Thoracic aorta (tissue), 2 donors: ENCODE data around the gene ZMIZ1. TPM values are rescaled to one million over a fixed set of nuclear protein-coding genes. Genes with fewer than 3 reads are reported as not detected.

Experiments
- ATAC-seq: fragments of 150-250 bp; one replicate; pipeline ENCODE4 v1.8.0; 2017; ENCODE audit warnings: low read depth; ENCODE audit not compliant: insufficient number of reproducible peaks, low FRiP score
- DNase-seq: peaks from one replicate; pipeline ENCODE4 v3.0.0-alpha.2; 2020; ENCODE audit warnings: low spot score
- H3K27ac ChIP-seq, 2 donors: fragments of 200-600 bp; sonication (generic); 1 replicate in 1 of 2; 2 replicates in 1 of 2; pipeline ENCODE4 v1.5.1; 2016; ENCODE audit warnings: mild to moderate bottlenecking in 2 of 2, moderate library complexity in 2 of 2
- H3K27me3 ChIP-seq: fragments of 200-600 bp; sonication (generic); replicated peaks from 2 replicates; pipeline ENCODE4 v1.6.0; 2016; ENCODE audit warnings: mild to moderate bottlenecking; ENCODE audit not compliant: insufficient read depth
- H3K36me3 ChIP-seq: fragments of 200-600 bp; sonication (generic); one replicate; pipeline ENCODE4 v1.5.1; 2016
- H3K4me1 ChIP-seq, 2 donors: fragments of 200-600 bp; sonication (generic); 1 replicate in 1 of 2; 2 replicates in 1 of 2; pipeline versions ENCODE4 v1.5.1 to v1.6.0; 2016; ENCODE audit warnings: low read depth in 2 of 2, mild to moderate bottlenecking in 1 of 2; ENCODE audit not compliant: control insufficient read depth in 1 of 2
- H3K4me3 ChIP-seq: fragments of 200-600 bp; sonication (generic); 2 replicates; pipeline ENCODE4 v1.5.1; 2016; ENCODE audit warnings: mild to moderate bottlenecking
- H3K9me3 ChIP-seq: fragments of 200-600 bp; sonication (generic); 2 replicates; pipeline ENCODE4 v1.5.1; 2016
- CTCF ChIP-seq: fragments of 200-600 bp; sonication (generic); IDR thresholded peaks from one replicate; pipeline ENCODE4 v1.5.1; 2019; ENCODE audit warnings: antibody characterized with exemption
- total RNA-seq, 2 donors: library from RNA; depleted of rRNA; stranded (reverse); fragments of >200 nt; gene quantifications; one replicate each; pipeline versions ENCODE4 v1.1.0 to v1.2.3, GENCODE V29; 2016

Gene ZMIZ1
- total RNA-seq, 2 donors from 2014 or later: 57.8 to 81.6 TPM

GRCh38 chr10:79129361-79129997, 60.7 kb downstream of the ZMIZ1 start:
- ATAC-seq (no peak), DNase-seq (no peak)
- no peak overlapping the region for H3K27ac ChIP-seq
- H3K4me3 ChIP-seq: no peak overlapping the region
- no peak for TF ChIP-seq CTCF
- no peaks in the 10 kb centered on the region for H3K9me3 ChIP-seq
- no peaks in the 10 kb centered on the region for H3K36me3 ChIP-seq
- H3K27me3 ChIP-seq: no peaks in the 10 kb centered on the region
- peaks cover 15 to 42% of the 10 kb centered on the region in 2 donors for H3K4me1 ChIP-seq

GRCh38 chr10:79130255-79130654, 61.5 kb downstream of the ZMIZ1 start:
- ATAC-seq: no peak
- Histone ChIP-seq H3K27me3 (no peaks in the 10 kb centered on the region), H3K9me3 (no peaks in the 10 kb centered on the region), H3K27ac (no peak overlapping the region), H3K36me3 (no peaks in the 10 kb centered on the region), H3K4me1 (peaks cover 15 to 42% of the 10 kb centered on the region in 2 donors), H3K4me3 (no peak overlapping the region)
- no peak for DNase-seq
- no peak for TF ChIP-seq CTCF

- Histone ChIP-seq H3K27me3 (no peaks in the 10 kb centered on the region), H3K36me3 (no peaks in the 10 kb centered on the region), H3K9me3 (no peaks in the 10 kb centered on the region), H3K27ac (no peak overlapping the region), H3K4me1 (peaks cover 15 to 42% of the 10 kb centered on the region in 2 donors), H3K4me3 (no peak overlapping the region)
- ATAC-seq (no peak), DNase-seq (no peak)
- no peak for TF ChIP-seq CTCF
Measured at GRCh38 chr10:79130846-79131245, 62.1 kb downstream of the ZMIZ1 start.

GRCh38 chr10:79131836-79132631, 63.3 kb downstream of the ZMIZ1 start:
- no peak for ATAC-seq
- peaks cover 21 to 34% of the 10 kb centered on the region in 2 donors for H3K4me1 ChIP-seq

More at GRCh38 chr10:79131836-79132631, 63.3 kb downstream of the ZMIZ1 start:
- Histone ChIP-seq H3K27ac (no peak overlapping the region), H3K9me3 (no peaks in the 10 kb centered on the region), H3K4me3 (no peak overlapping the region), H3K36me3 (no peaks in the 10 kb centered on the region), H3K27me3 (no peaks in the 10 kb centered on the region)
- no peak for TF ChIP-seq CTCF
- DNase-seq: no peak
